Measurements from ENCODE around the gene ZBTB2. TPM values are rescaled to one million over a fixed set of nuclear protein-coding genes. Genes with fewer than 3 reads are reported as not detected.
A peak's percentile ranks its signal among the peaks of the same experiment; 100 is the strongest.

The ZBTB2 gene
- total RNA-seq, 1 experiment from 2014 or later, result 31.4 TPM

- no CpG with 5 or more reads among the region's 6 CpGs for WGBS (ENCODE audit: extremely low coverage, insufficient read length, low lambda C conversion rate)
- Histone ChIP-seq H2BK15ac (ENCODE audit: low read depth, low read length) (no peak overlapping the region), H3K14ac (ENCODE audit: insufficient read depth, low read length) (no peak overlapping the region), H2AFZ (ENCODE audit: low read length) (no peak overlapping the region), H3K18ac (ENCODE audit: insufficient read length, low read depth, low read length) (no peak overlapping the region), H4K91ac (ENCODE audit: insufficient read length, low read depth, low read length) (no peak overlapping the region), H3K27ac (ENCODE audit: insufficient read length, low read depth, low read length) (no peak overlapping the region), H3K23me2 (ENCODE audit: insufficient read length, low read depth, low read length, poor library complexity, severe bottlenecking) (no peaks in the 10 kb centered on the region), H3K27me3 (ENCODE audit: insufficient read depth, low read length) (no peaks in the 10 kb centered on the region), H3K79me1 (ENCODE audit: insufficient read depth, low read depth, low read length, poor library complexity, severe bottlenecking) (no peaks in the 10 kb centered on the region), H2BK120ac (ENCODE audit: low read depth, low read length, poor library complexity, severe bottlenecking) (no peak overlapping the region), H3K23ac (ENCODE audit: insufficient read length, low read depth, low read length) (no peak overlapping the region), H2BK5ac (ENCODE audit: insufficient read length, low read length) (no peak overlapping the region), H3T11ph (ENCODE audit: low read length) (no peak overlapping the region), H4K20me1 (ENCODE audit: control insufficient read depth, insufficient read depth, insufficient read length) (no peaks in the 10 kb centered on the region), H2BK12ac (ENCODE audit: insufficient read length, low read depth, low read length) (no peak overlapping the region), H4K5ac (ENCODE audit: insufficient read length, low read depth, low read length) (no peak overlapping the region), H3K4me2 (ENCODE audit: insufficient read depth, insufficient read length, low read length) (no peak overlapping the region), H2BK20ac (ENCODE audit: low read depth, low read length, poor library complexity, severe bottlenecking) (no peak overlapping the region), H3K56ac (ENCODE audit: insufficient read length, low read depth, low read length) (no peak overlapping the region), H3K9ac (ENCODE audit: extremely low read depth, insufficient read length, low read length) (no peak overlapping the region), H4K8ac (replicated peaks; ENCODE audit: insufficient read length, low read depth, low read length) (no peak overlapping the region), H3K4ac (ENCODE audit: low read depth, low read length) (no peak overlapping the region), H2AK5ac (ENCODE audit: insufficient read length, low read length) (no peak overlapping the region), H3K79me2 (ENCODE audit: insufficient read depth, low read length) (no peaks in the 10 kb centered on the region), H3K4me1 (ENCODE audit: insufficient read depth, low read length) (no peaks in the 10 kb centered on the region), H3K9me3 (ENCODE audit: control insufficient read depth, low read depth, low read length) (no peaks in the 10 kb centered on the region)
- H3K27me3 Mint-ChIP-seq (ENCODE audit: low read depth), result peaks cover 9% of the 10 kb centered on the region
- TF ChIP-seq CTCF (conservative IDR thresholded peaks at IDR 0.05), result no peak
- H3K4me1 Mint-ChIP-seq, result peaks cover 14 to 18% of the 10 kb centered on the region in 2 experiments
- H3K27ac Mint-ChIP-seq, result 0 out of 7 replicates have a peak overlapping the region, but pooled peaks of 1 of the 3 experiments have one; percentile 15
- no peaks in the 10 kb centered on the region for H3K9me3 Mint-ChIP-seq
- H3K36me3 Mint-ChIP-seq (ENCODE audit: insufficient read depth in 1 of 3, low read depth in 3 of 3), result no peaks in the 10 kb centered on the region; a peak in 2 of 7 replicates
- no peak for DNase-seq
- H3K4me3 Mint-ChIP-seq, result no peak overlapping the region
Measured at GRCh38 chr6:151330130-151330696, 61.1 kb downstream of the ZBTB2 start.
